PFSK-1 (cell line): ENCODE measurements around the gene TLR1.

Experiments
- FOXP2 ChIP-seq: optimal IDR thresholded peaks from 2 replicates; pipeline ENCODE3; 2011; ENCODE audit warnings: borderline replicate concordance, control low read depth, inconsistent platforms; ENCODE audit not compliant: insufficient read depth; ENCODE audit errors: extremely low read length, extremely low read depth
- POLR2AphosphoS5 ChIP-seq: IDR thresholded peaks from 2 replicates; pipeline ENCODE4 v1.6.1; 2012; ENCODE audit warnings: low read depth, mild to moderate bottlenecking, control low read depth, low read length, moderate library complexity
- SIN3A ChIP-seq: IDR thresholded peaks from 2 replicates; pipeline ENCODE4 v1.6.1; 2012; ENCODE audit warnings: mild to moderate bottlenecking, low read length, moderate library complexity, borderline replicate concordance; ENCODE audit not compliant: insufficient read depth
- TAF1 ChIP-seq: IDR thresholded peaks from 2 replicates; pipeline ENCODE4 v1.6.1; 2012; ENCODE audit warnings: low read length, control low read depth, borderline replicate concordance; ENCODE audit not compliant: insufficient read depth

- TF ChIP-seq POLR2AphosphoS5 (no peak), TAF1 (no peak), SIN3A (no peak), FOXP2 (no peak)
Measured at GRCh38 chr4:38818441-38818976, 13.9 kb upstream of the TLR1 start.
